NOMO-1 (cell line): ENCODE results near the gene SH2D2A.

Experiments
- DNase-seq, 2 experiments: peaks; one replicate each; lab custom pipeline; 2025; ENCODE audit not compliant: unreplicated experiment in 2 of 2; lab: John Stamatoyannopoulos, UW

Gene SH2D2A

DNA sequence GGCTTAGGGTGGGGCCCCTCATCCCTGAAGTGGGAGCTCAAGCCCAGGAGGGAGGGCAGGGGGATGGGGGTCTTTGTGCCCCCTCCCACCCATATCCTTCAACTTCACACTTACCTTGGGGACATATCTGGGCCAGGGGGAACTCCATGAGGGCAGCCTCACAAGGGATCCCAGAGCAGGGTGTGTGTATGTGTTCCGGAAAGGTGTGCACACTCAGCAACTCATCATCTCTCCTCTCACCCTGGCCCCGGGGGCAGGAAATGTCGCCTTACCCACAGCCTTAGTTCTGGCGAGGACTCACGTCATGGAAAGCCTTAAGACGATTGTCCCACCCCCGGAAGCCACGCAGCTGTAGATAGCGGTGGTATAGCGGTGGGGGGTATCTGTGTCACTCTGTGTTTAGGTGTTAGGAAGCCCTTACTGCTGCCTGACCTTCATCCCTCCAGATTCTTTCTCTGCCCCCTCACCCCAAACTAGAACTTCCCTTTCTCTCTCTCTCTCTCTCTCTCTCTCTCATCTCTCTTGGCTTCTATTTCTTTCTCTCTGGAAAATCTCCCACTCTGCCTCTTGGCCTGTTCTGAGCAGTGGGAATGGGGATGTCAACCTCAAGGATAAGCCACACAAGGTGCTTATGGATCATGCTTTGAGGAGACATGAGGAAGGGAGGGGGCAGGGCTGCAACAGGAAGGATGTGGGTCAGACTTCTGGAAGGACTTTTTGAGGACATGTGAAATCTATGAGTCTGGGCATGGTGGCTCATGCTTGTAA is at the start of gene SH2D2A:
Gene SH2D2A, minus strand, starts transcription at position 288 of the 768 bp plus-strand sequence. Its CDS starts 140 bp downstream, at position 148.
- DNase-seq, result peak; percentile 34 to 65

DNA sequence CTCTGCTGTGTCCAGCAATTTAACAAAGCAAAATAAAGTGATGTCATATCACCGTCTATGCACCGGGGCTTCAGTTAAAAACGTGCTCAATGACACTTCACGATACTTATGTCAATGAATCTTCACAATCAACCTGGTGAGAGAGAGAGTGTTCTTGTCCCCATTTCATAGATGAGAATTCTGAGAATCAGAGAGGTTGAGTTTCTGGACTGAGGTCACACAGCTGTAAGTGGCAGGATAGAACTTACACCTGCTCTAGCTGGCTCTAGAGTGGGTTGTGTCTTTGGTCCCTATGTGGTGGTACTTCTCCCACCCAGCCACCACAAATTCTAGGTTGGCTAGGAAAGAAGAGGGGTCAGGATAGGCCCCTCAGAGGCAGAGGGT is 49.2 kb upstream of the SH2D2A start:
- DNase-seq, result no peak

DNA sequence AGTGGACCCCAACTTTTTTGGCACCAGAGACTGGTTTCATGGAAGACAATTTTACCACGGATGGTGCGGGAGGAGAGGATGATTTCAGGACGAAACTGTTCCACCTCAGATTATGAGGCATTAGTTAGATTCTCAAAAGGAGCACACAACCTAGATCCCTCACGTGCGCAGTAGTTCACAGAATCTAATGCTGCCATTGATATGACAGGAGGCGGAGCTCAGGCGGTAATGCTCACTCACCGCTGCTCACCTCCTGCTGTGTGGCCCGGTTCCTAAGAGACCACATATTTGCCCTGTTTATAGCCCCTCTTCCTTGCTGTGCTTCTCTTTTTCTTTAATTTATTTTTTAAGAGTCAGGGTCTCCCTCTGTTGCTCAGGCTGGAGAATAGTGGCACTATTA is 48.6 kb upstream of the SH2D2A start:
- no peak for DNase-seq

DNA sequence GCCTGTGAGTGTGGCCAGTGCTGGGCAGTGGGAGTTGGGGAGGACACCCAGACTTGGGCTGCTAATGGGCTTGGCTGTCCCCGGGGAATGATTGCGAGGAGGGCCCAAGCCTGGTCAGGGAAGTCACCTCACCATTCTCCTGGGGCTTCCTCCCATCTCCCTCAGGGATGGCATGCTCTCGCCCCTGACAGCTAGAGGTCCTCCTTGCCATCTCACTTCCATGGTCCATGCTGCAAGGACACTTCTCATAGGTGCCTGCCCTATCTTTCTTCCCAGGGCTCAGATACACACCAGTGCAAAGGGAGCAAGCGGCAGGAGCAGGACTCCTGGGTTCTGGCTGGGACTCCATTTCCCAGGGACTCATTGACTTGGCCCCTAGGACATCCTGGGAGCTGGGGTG is 48.1 kb upstream of the SH2D2A start:
- no peak for DNase-seq

DNA sequence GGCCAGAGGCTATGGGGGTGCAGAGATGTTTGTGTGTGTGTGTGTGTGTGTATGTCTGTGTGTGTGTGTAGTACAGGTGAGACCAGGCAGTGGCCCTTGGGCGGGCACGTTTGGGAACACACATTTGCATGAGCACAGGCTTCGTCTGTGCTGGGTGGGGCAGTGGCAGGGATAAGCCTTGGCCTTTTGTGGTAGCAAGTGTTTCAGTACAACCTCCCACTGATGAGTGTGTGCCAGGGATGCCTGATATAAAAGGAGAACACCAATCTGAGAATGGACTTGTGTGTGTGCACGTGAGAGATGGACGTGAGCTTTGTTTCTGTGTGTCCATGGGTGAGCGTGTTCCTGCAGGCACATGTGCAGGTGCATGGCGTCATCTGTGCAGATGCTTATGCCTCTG is 47.0 kb upstream of the SH2D2A start:
- DNase-seq, result no peak

DNA sequence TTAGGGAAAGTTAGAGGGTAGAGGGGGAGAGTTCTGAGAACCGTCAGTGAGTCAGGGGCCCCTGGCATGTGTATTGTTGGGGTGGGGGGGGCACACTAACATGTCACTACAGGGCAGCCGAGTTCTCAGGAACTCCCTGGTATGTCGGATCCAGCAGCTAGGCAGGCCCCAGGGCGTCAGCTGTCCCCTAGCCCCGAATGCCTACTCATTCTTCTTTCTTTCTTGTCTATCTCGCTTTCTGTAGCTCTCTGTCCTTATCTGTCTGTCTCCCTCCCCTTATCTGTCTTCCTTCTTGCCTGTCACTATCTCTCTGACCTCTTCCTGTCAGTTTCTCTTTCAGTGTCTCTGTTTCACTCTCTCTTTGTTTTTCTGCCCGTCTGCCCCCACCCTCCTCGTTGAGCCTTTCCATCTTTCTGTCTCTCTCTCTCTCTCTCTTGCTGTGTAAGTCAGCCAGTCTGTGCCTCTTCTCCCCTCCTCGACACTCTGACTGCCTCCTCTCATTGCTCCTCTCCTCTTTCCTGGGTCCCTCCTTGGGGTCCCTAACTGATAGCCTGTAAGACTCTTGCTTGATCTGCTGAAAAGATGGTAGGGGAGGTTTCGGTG is 46.5 kb upstream of the SH2D2A start:
- no peak for DNase-seq

DNA sequence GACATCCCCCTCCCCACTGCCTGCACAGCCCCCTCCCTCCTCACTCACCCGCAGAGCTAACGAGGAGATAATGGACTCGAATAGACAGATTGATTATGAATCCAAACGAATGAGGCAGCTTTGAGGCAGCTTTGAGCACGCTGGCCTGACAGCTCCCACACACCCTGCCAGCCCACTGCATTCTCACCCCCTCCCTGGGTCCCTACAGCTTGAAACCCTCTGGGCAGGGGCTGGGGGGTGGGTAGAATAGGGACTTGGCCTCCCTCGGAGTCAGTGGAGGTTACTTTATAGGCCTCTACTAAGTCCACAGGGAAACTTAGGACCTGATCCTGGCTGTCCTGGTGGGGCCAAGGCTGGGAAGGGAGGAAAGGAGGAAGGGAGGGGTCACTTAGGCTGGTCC is 45.9 kb upstream of the SH2D2A start:
- no peak for DNase-seq

DNA sequence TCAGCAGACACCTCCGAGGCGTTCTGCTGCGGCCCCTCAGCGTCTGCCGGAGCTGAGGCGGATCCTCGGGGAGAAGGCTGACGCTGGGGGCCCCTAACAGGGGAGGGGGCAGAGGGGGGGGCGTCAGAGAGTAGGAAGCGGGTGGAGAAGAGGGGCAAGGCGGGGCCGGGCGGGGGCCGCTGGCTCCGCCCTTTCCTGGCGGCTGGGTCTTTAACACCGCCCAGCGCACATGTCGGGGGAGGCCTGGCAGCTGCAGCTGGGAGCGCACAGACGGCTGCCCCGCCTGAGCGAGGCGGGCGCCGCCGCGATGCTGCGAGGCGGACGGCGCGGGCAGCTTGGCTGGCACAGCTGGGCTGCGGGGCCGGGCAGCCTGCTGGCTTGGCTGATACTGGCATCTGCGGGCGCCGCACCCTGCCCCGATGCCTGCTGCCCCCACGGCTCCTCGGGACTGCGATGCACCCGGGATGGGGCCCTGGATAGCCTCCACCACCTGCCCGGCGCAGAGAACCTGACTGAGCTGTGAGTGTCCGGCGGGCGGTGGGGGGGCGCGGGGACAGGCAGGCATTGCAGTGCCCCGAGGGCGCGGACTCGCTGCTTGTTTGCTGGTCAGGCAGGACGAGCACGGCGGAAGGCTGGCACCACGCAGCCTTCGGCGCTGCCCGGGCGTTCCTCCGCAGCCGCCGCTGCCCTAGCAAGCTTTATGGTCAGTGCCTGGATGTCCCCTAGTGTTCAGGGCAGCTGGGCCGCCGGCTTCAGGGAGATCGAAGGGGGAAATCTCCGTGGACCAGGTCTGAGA is 44.2 kb upstream of the SH2D2A start, which contains the start of gene NTRK1:
Gene NTRK1, plus strand, starts transcription at position 238 of the 796 bp plus-strand sequence. Its CDS starts 70 bp downstream, at position 308.
- peak in 1 of 2 experiments; percentile 12 for DNase-seq

DNA sequence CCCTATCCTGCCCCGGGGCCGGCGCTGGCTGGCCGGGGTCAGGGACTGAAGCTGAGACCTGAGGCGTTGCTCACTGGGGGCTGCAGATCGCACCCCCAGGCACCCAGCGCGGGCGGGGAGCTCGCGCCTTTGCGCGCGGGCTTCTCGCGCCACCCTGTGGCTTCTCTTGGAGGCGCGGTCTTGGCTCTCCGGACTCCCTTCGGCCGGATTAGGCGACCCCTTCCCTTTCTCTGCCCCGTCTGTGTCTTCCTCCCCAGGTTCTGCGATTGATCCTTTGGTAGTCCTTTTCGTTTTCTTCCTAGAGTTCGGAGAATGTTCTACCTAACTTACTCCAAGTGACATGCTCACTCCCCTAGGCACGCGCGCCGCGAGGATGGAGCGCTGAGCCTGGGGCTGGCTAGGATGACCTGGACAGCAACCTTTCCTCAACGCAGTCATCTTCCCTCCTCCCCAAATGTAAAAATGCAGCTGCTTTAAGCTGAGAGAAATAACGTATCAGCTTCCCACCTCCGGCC is 43.5 kb upstream of the SH2D2A start:
- DNase-seq, result peak; percentile 19 to 22

DNA sequence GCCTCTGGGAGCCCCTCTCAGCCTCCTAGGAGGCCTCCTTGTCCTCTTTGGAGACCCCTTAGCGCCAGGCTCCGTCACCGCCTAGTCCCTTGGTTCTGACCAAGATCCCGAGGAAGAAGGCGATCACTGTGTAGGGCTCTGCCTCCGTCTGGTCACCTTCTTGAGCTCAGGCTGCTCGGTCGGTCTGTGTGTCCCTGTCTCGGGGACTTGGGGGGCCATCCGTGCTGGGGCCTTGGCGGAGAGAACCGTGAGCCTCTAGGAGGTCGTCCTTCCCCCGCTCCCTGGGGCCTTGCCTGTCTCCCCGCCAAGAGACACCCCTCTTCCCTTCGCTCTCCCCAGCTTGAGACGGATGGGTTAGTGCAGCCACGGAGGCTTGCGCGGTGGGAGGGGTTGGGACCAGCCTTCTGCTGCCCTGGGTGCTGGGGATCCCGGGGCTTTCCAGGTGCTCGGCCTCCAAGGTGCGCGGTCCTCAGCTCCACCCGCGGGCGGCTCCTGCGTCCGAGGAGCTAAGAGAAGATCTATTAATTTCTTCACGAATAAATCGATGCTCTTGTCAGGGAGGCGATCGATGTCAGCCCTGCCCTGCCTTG is 43.0 kb upstream of the SH2D2A start:
- DNase-seq, result peak in 1 of 2 experiments; percentile 14

DNA sequence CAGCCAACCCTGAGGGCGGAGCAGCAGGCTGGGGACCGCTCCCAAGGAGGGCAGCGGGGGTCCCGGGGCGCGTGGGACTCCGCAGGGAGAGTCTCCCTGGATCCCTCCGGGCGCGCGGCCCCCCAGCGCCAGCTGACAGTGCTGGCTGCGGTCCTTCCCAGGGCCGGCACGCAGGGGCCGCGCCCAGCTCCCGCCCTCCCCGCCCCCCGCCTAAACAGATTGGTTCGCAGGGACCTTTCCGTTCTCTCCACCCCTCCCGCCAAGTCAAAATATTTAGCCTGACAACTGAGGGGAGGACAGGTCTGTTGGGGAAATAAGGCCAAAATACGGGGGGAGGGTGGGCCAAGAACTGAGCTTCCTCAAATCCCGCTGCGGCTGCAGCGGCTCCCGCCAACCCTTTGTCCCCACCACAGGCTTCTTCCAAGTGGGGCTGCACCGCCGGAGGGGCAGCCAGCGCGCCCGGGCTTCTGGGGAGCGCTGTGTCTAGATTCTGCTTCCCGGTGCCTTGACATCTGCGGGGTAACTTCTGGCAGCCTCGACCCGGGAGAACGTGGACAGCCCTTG is 42.4 kb upstream of the SH2D2A start, which contains the start of gene INSRR:
Gene INSRR, minus strand, starts transcription at position 159 of the 564 bp plus-strand sequence. CDS start 496 bp downstream, outside the sequence.
- no peak for DNase-seq

DNA sequence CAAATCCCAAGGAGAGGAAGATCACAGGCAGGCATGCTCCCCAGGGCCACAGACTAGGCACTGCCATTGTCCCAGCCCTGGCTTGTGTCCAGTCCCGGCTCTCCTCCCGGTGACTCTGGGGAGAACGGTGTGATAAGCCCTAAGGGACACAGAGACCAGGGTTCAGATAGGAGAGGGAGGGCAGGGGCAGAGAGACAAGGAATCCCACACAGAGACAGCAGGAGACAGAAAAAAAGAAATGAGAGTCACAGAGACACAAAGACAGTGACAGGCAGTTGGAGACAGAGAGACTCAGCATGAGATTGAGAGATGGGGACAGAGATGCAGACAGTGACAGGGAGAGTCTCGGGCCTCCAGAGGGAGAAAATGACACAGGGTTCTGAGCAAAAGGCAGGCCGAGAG is 41.9 kb upstream of the SH2D2A start:
- no peak for DNase-seq

DNA sequence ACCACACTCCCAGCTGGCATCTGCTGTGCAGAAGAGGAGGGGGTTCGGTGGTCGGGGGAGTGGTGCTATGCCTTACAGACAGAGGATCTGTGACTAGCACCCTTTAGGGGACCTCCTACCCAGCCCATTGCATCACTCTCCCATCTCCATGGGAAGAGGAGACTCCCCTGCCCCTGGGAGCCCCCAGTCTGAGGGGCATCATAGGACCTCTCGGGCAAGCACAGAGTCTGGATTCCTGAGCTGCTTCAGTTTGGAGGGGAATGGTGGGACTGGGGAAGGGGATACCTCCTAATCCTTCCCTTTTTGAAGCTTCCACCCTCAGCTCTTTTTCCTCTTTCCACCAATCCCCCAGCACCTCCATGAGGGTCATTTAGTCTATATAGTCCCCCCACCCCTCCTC is 40.9 kb upstream of the SH2D2A start:
- DNase-seq, result no peak

DNA sequence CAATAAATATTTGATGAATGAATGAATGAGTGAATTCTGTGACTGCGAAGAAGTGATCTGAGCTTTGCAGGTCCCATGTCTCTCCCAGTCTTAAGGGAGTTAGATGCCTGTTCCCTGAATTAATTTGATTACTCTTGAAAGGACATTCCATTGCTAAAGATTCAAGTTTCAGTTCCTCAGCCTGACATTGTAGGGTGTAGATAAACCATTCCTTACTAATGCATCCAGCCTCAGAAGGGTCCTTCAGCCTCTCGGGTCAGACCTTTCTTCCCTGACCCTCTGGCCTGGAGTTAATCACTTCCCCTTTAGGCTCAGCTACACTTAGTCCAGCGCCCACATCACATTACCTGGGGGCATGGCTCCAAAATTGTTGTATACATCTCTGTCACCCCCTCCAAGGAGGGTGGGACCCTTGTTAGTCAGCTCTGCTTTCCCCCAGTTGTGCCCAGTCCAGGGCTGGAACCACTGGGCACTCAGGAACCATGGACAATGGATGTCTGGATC is 39.7 kb upstream of the SH2D2A start:
- peak in 1 of 2 experiments; percentile 22 for DNase-seq

DNA sequence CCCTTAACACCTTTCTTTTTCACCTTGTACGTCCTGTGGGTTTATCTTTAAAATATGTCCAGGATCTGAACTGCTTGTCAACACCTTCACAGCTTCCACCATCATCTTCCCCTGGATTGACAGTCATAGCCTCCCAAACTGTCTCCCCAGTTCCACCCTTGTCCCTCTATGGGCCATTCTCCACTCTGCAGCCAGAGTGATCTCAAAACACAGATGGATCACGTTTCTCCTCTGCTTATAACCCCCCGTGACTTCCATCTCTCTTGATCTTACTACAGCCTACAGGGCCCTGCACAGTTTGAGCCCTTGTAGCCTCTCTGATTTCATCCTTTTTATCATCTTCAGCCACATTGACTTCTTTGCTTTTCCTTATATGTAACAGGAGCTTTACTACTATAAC is 38.0 kb upstream of the SH2D2A start:
- no peak for DNase-seq

DNA sequence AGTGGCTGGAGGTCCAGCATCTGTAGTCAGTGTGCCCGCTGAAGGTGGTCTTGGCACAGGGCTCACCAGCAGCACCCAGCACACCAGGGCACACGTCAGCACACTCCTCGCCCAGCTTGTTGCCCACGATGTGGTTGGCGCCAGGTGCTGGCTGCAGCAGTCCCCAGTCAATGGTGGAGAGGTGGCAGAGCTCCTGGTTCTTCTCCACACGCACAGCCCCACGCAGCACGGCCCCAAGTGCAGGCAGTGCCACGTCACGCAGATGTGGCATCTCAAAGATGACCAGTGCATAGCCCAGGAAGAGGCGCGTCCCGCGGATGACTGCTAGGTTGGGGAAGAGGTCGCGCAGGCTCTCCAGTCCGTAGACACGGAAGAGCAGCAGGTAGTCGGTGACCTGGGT is 37.1 kb upstream of the SH2D2A start:
- DNase-seq, result no peak

DNA sequence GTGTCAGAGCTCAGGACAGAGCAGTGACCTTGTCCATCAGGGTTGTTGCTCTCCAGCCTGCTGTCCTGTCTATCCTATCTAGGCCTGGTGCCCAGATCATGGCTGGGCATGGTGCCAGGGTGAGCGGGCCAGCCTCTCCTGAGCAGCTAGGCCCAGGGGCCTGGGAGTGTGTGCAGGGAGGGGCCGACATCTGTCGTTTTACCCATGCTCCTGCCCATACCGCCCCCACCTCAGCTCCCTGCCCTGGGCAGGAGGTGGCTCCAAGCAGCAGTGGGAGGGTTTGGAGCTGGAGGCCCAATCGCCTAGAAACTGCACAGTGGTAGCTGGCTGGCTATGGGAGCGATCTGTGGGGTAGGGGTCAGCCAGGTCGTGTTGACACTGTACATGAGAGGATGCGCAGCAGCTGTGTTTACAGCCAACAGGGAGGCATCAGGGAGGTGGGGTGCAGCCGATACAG is 35.8 kb upstream of the SH2D2A start:
- DNase-seq, result no peak

DNA sequence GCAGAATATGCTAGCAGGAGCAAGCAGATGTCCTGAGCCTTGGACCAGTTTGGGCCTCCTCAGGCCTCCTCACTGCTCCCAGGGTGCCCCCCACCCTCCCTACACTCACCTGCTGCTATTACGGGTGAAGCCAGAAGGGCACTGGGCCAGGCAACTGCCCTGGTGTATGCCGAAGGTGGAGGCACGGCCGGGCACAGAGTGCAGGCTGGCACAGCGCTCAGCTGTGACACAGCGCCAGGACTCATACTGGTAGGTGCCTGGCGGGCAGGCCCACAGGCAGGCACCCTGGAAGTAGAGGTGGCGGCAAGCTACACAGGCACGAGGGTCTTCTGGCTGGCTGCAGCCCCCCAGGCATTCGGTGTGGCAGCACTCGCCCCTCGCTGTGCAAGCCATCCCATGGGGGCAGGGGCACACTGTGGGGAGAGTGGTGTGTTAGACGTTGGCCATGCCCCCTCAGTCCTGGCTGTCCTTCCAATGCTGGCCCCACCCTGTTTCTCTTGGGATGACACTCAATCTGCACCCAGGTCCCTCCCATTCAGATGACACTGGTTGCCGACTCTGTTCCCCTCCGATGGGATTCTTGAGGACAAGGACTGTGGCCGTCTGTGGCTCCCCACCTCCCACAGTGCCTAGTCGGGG is 35.2 kb upstream of the SH2D2A start:
- no peak for DNase-seq

DNA sequence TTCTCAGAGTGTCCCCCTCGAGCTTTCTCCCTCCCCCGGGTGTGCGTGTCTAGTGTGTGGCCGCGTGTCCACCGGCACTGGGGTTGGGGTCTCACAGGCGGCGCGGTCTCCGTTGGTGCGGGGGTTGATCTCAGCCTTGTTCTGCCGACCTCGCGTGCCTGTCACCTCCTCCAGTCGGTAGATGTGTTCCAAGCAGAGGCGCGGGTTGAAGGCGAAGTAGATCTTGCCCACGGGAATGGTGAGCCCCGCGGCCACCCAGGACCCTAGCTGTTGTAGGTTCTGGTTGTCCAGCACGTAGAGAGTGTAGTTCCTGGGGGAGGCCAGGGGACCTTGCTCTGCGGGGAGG is 32.5 kb upstream of the SH2D2A start:
- no peak for DNase-seq
